CD1c-positive myeloid dendritic cell (primary cell): ENCODE results near the gene RBPMS2.

Source experiments
- DNase-seq: peaks from one replicate; pipeline ENCODE4 v3.0.0-alpha.2; 2016; ENCODE audit errors: extremely low spot score

The RBPMS2 gene

DNA sequence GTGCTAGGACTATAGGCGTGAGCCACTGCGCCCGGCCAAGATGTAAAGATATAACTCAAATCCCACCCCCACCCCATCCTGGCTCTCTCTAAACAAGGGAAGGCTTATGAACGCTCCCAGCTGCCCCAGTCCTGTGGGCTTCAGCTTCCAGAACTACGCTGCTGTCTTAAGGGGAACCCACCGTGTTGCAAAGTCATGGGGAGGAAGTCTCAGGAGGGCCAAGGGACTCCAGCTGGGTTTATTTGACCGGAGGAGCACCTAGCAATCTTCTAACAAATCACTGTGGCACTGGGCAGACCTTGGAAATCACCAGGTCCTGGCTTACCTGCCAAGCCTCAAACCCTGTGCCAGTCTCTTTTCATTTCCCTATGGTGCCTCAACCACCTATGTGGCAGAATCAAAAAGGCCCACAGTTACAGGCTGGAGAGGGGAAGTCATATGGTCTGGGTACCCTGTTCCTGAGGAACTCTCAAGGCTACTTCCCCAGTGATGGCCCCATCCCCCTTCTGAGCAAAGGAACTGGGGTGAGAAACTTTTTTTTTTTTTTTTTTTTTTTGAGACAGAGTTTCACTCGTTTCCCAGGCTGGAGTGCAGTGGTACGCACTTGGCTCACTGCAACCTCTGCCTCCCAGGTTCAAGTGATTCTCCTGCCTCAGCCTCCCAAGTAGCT lies 83.4 kb downstream of the RBPMS2 start:
- peak; percentile 88 for DNase-seq

DNA sequence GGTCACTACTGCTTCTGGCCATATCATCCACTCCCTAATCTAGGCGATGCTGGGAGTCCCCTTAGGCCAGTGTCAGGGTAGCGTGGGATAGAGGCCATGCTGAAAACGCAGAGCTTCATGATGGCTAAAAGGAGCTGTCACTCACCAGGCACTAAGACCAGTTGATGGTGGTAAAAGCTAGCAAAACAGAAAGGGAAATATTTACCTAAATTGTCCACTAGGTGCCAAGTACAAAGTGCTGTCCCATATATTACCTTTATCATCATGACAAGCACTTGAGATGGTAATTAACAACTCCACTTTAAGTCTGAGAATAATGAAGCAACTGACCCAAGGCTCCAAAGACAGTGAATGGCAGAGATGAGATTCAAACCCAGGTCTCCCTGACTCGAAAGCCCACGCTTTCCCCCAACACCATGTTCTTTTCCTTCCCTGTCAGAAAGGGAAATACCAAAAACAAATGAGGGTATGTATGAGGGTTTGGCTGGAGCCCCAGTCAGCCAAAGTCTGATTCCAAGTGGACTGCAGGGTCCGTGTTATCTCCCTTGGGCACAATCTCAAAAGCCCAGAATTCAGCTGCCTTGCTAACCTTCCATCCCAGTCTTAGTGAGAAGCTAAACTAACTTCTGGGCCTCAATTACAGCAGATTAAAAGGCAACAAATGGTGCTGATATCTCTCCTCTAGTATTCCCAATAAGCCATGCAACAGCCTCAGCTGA lies 84.7 kb downstream of the RBPMS2 start:
- DNase-seq = no peak

DNA sequence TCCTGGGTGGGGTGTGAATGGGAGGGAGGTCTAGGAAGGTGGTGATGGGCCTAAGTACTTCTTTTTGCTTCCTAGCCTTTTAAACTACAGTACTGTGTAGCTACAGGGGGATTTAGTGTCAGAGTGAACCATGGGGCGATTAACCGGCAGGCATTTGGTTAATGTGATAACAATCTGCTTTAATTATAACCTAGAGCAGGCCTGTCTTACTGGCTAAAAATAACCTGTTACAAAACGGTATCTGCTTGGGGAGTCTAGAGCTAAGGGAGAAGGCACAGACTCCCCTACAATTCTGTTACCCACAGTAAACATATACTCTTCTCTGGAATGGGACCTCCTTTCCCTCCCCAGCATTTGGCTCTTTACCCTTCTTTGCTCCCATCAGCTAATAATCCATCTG lies 85.4 kb downstream of the RBPMS2 start:
- no peak for DNase-seq
